ENCODE results near the gene NHP2. TPM values are rescaled to one million over a fixed set of nuclear protein-coding genes. Genes with fewer than 3 reads are reported as not detected.
A peak's percentile ranks its signal among the peaks of the same experiment; 100 is the strongest.

The NHP2 gene
- total and polyA plus RNA-seq, 10 of the 15 experiments (the other 5 are each of a cell fraction or from before 2014, with no cell fraction given), result 39.2 to 513 (median 198) TPM

DNA sequence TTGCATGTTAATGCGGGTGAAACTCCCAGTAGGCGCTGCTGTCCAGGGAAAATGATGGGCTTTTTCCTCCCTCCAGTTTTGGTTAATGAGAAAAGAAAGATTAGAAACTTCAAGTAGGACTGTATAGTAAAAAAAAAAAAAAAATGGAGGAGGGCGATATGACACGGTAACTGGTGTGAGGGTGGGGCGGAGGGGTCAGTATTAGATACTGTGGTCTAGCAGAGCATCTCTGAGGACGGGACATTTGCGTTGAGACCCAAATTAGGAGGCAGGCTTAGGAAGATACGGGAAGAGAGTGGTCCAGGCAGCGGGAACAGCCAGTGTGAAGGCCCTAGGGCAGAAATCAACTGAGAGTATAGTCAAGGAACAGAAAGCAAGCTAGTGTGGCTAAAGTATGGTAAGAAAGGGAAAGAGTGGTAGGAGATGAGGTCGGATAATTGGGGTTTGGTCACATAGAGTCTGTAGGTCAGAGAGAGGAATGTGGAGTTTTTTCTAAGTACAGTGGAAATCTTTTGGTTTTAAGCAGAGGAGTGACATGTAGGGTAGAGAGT lies 22.2 kb downstream of the NHP2 start:
- peak overlapping the region; percentile 62; the same call in 1 of the 2 replicates for H2AFZ ChIP-seq (ENCODE audit: control insufficient read depth, low read depth, low read length)

DNA sequence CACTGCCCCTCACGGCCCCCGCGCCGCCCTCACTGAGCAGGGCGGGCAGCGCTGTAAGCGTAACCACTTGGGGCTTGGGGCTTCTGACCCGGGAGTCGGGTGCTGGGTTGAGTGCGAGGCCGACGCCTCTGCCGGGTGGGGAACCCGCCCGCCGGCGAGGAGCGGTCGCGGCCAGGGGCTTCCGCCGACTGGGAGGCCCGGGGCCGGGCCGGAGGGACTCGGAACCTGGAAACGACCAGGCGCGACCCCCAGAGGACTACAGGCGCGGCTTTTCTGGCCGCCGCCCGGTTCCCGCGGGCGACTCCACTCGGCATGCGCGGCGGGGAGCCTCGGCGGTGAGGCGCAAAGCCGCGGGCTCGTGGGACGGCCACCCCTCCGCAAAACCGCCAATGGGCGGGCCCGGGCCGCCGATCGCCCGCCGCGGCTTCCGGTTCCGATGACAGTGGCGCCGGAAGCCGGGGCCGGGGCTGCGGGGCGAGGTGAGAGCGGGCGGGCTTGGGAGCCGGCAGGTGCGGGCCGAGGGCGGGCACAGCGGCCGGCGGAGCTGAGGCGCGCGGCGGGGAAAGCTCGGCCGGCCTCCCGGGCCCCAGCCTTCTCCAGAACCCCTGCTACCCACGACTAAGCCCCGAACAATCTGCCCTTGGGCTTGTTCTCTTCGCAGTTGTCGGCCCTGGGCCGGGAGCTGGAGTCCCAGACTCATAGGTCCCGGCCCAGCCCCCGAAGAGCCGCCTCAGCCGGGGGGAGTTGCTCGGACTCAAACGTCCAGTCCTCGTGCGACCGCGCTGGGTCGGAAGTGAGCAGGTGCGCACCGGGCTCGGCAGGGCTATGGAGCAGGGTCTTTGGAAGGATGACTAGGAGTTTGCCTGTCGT lies 22.9 kb downstream of the NHP2 start, which contains the start of gene RMND5B:
TSS of gene RMND5B (plus strand) at position 439 of the 870 bp plus-strand sequence. CDS start 7,106 bp downstream, outside the sequence.
- H3K4me1 ChIP-seq (ENCODE audit: control insufficient read depth, insufficient read depth, low read length), result peaks cover 4% of the 10 kb centered on the region; the same call in 1 of the 2 replicates
- H3K27me3 ChIP-seq (replicated peaks in 1 of 2; ENCODE audit: control insufficient read depth in 2 of 2, insufficient read depth in 2 of 2, low read length in 1 of 2), result no peaks in the 10 kb centered on the region
- CTCF ChIA-PET, result interaction anchor here (1.0 to 1.9 kb wide), 4 partner anchors 10 to 56 kb away, joined by 3 to 11 read pairs (median 3); no protein-coding TSS in a partner anchor
- DNase-seq (ENCODE audit: low read depth, low spot score) (no peak), FAIRE-seq (no peak), ATAC-seq (peak; percentile 94)
- H3K4me3 ChIP-seq, result peak within 1 kb of the TSS; percentile 98
- H3K36me3 ChIP-seq (ENCODE audit: control insufficient read depth in 2 of 2, insufficient read depth in 2 of 2, low read length in 1 of 2), result no peaks in the 10 kb centered on the region; a peak in 1 of 4 replicates
- H4K20me1 ChIP-seq (ENCODE audit: control insufficient read depth, insufficient read depth), result no peaks in the 10 kb centered on the region
- SMC1A ChIA-PET (ENCODE audit: uncharacterized antibody, unreplicated experiment), result interaction anchor here (0.8 to 1.7 kb wide), 3 partner anchors 10 to 19 kb away, joined by 3 to 7 read pairs (median 3); no protein-coding TSS in a partner anchor
- in situ Hi-C loops (cut with MboI) (no loop called here), intact Hi-C loops (cut with micrococcal nuclease; ENCODE audit: unreplicated experiment) (no loop called here)
- H3K9ac ChIP-seq (ENCODE audit: control insufficient read depth, insufficient read depth, low read length), result peak within 1 kb of the TSS; percentile 96
- BruUV-seq (replicated peaks), result TSS peak; percentile 82
- H3K79me2 ChIP-seq (ENCODE audit: control insufficient read depth, insufficient read depth, low read length), result peaks cover 19% of the 10 kb centered on the region
- RAD21 ChIA-PET (ENCODE audit: unreplicated experiment), result interaction anchor here (0.9 to 1.6 kb wide), 3 partner anchors 13 to 23 kb away, joined by 3 to 4 read pairs (median 3); partner anchors contain the start of gene NHP2
- H3K9me3 ChIP-seq (replicated peaks; ENCODE audit: control insufficient read depth, insufficient read depth, low read length), result no peaks in the 10 kb centered on the region
- peak within 1 kb of the TSS; percentile 84 for H2AFZ ChIP-seq (ENCODE audit: control insufficient read depth, low read depth, low read length)
- peak within 1 kb of the TSS; percentile 92 for H3K4me2 ChIP-seq (ENCODE audit: control insufficient read depth, insufficient read depth)
- POLR2A ChIA-PET, result interaction anchor here (0.6 to 2.0 kb wide), 7 partner anchors 9 to 20 kb away, joined by 3 to 7 read pairs (median 3); no protein-coding TSS in a partner anchor
- under 1% methylated on average over 58 of the region's 102 CpGs for WGBS (ENCODE audit: insufficient coverage, insufficient replicate concordance, low lambda C conversion rate, missing lambda C conversion rate)
- H3K27ac ChIP-seq (ENCODE audit: control insufficient read depth, insufficient read depth), result peak within 1 kb of the TSS; percentile 94
- TF ChIP-seq, protein P1, sequence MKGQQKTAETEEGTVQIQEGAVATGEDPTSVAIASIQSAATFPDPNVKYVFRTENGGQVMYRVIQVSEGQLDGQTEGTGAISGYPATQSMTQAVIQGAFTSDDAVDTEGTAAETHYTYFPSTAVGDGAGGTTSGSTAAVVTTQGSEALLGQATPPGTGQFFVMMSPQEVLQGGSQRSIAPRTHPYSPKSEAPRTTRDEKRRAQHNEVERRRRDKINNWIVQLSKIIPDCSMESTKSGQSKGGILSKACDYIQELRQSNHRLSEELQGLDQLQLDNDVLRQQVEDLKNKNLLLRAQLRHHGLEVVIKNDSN (IDR thresholded peaks at IDR 0.05; ENCODE audit: borderline replicate concordance, extremely low read length, insufficient read depth, low read depth, low read length), result no peak
- TF ChIP-seq SMAD1 (IDR thresholded peaks at IDR 0.05; ENCODE audit: low read depth, partially characterized antibody) (no peak), KAT2A (conservative IDR thresholded peaks at IDR 0.05; ENCODE audit: control insufficient read depth, low read depth, low read length) (no peak), ZNF207 (IDR thresholded peaks at IDR 0.05; ENCODE audit: borderline replicate concordance) (peak; percentile 53; the same call in 1 of the 2 replicates)
- TF ChIP-seq, protein P2, sequence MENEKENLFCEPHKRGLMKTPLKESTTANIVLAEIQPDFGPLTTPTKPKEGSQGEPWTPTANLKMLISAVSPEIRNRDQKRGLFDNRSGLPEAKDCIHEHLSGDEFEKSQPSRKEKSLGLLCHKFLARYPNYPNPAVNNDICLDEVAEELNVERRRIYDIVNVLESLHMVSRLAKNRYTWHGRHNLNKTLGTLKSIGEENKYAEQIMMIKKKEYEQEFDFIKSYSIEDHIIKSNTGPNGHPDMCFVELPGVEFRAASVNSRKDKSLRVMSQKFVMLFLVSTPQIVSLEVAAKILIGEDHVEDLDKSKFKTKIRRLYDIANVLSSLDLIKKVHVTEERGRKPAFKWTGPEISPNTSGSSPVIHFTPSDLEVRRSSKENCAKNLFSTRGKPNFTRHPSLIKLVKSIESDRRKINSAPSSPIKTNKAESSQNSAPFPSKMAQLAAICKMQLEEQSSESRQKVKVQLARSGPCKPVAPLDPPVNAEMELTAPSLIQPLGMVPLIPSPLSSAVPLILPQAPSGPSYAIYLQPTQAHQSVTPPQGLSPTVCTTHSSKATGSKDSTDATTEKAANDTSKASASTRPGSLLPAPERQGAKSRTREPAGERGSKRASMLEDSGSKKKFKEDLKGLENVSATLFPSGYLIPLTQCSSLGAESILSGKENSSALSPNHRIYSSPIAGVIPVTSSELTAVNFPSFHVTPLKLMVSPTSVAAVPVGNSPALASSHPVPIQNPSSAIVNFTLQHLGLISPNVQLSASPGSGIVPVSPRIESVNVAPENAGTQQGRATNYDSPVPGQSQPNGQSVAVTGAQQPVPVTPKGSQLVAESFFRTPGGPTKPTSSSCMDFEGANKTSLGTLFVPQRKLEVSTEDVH (IDR thresholded peaks at IDR 0.05; ENCODE audit: low read depth, partially characterized antibody), result no peak

More for the DNA sequence above, 22.2 kb downstream of the NHP2 start:
- Histone ChIP-seq H3K4me1 (ENCODE audit: control insufficient read depth, insufficient read depth, low read length) (peaks cover 4% of the 10 kb centered on the region; the same call in 1 of the 2 replicates), H3K4me3 (peak overlapping the region; percentile 98), H3K36me3 (ENCODE audit: control insufficient read depth in 2 of 2, insufficient read depth in 2 of 2, low read length in 1 of 2) (peaks cover 0 to 5% of the 10 kb centered on the region in 2 experiments; a peak in 1 of 4 replicates), H3K9ac (ENCODE audit: control insufficient read depth, insufficient read depth, low read length) (peak overlapping the region; percentile 96), H3K4me2 (ENCODE audit: control insufficient read depth, insufficient read depth) (peak overlapping the region; percentile 92), H3K27me3 (replicated peaks in 1 of 2; ENCODE audit: control insufficient read depth in 2 of 2, insufficient read depth in 2 of 2, low read length in 1 of 2) (no peaks in the 10 kb centered on the region), H3K9me3 (replicated peaks; ENCODE audit: control insufficient read depth, insufficient read depth, low read length) (no peaks in the 10 kb centered on the region), H4K20me1 (ENCODE audit: control insufficient read depth, insufficient read depth) (no peaks in the 10 kb centered on the region), H3K27ac (ENCODE audit: control insufficient read depth, insufficient read depth) (peak overlapping the region; percentile 94), H3K79me2 (ENCODE audit: control insufficient read depth, insufficient read depth, low read length) (peaks cover 19% of the 10 kb centered on the region)
- ChIA-PET CTCF (interaction anchor here (1.0 to 1.9 kb wide), 3 partner anchors 11 to 57 kb away, joined by 3 to 11 read pairs (median 3); no protein-coding TSS in a partner anchor), RAD21 (ENCODE audit: unreplicated experiment) (interaction anchor here (0.9 to 1.6 kb wide), 3 partner anchors 14 to 22 kb away, joined by 3 to 4 read pairs (median 3); partner anchors contain the start of gene NHP2), POLR2A (interaction anchor here (0.8 to 2.0 kb wide), 5 partner anchors 10 to 19 kb away, joined by 3 to 7 read pairs (median 3); no protein-coding TSS in a partner anchor), SMC1A (ENCODE audit: uncharacterized antibody, unreplicated experiment) (interaction anchor here (0.8 to 1.7 kb wide), 3 partner anchors 11 to 18 kb away, joined by 3 to 7 read pairs (median 3); no protein-coding TSS in a partner anchor)
- intact Hi-C loops (cut with micrococcal nuclease; ENCODE audit: unreplicated experiment) (no loop called here), in situ Hi-C loops (cut with MboI) (no loop called here)
- WGBS (ENCODE audit: insufficient coverage, insufficient replicate concordance, low lambda C conversion rate, missing lambda C conversion rate), result 10% methylated on average over 10 of the region's 10 CpGs
- peak; percentile 32 for ATAC-seq
- no TSS peak for BruUV-seq (replicated peaks)
- TF ChIP-seq NBN (IDR thresholded peaks at IDR 0.05) (0 out of 2 replicates have a peak, but pooled peaks have one; percentile 20), GABPA (IDR thresholded peaks at IDR 0.05; ENCODE audit: low read depth) (no peak), KLF5 (IDR thresholded peaks at IDR 0.05; ENCODE audit: partially characterized antibody) (no peak), YY1 (IDR thresholded peaks at IDR 0.05; ENCODE audit: low read depth, low read length) (0 out of 2 replicates have a peak, but pooled peaks have one; percentile 14)
- DNase-seq (ENCODE audit: low read depth, low spot score), result no peak
- FAIRE-seq, result peak; percentile 96
